HL-60/S4 (cell line): Measurements from ENCODE around the gene PTPN14.

ENCODE experiments used
- in situ Hi-C: fragments of 300-500 bp; cut with MboI; formaldehyde crosslinking; loops from 2 replicates; pipeline ENCODE4 v1.14.3; 2022; ENCODE audit warnings: low sequenced_read_pairs

The PTPN14 gene

DNA sequence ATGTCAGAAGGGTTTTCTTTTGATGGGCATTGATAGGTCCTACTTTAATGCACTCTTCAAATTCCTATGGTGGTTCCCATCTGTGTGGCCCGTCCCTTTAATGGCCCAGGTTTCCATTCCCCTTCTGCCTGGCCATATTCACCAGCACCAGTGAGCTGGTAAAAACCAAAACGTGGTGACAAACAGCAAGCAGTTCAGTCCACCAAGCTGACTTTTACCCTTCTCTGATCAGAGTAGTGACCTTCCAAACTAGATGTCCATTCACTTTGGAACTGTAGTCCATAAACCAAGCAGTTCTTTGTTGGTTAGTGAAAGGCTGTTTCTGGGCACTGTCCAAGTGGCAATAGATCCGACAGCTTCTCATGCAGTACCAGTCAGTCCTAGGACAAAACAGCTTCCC, 209.9 kb downstream of the PTPN14 start:
- in situ Hi-C loops, result no loop called here

DNA sequence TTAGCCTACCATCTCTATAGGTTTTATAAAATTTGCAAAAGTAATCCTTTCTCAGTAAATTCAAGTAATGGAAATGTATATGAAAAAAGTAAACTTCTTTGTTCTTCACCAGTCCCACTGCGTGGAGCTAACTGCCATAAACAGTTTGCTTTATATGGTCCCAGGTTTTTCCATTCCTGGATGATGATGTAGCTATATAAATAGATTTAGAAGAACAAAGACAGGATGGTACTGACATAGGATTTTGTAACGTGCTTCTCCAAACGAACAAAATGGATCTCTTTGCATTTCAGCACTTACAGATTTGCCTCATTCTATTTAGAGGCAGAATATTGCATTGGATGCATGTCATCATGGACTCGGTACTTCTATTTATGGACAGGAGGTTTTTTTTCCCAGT, 213.2 kb downstream of the PTPN14 start:
- in situ Hi-C loops, result loop anchor here (10.0 kb wide), 1 partner anchor 247 kb away; no protein-coding TSS in a partner anchor

DNA sequence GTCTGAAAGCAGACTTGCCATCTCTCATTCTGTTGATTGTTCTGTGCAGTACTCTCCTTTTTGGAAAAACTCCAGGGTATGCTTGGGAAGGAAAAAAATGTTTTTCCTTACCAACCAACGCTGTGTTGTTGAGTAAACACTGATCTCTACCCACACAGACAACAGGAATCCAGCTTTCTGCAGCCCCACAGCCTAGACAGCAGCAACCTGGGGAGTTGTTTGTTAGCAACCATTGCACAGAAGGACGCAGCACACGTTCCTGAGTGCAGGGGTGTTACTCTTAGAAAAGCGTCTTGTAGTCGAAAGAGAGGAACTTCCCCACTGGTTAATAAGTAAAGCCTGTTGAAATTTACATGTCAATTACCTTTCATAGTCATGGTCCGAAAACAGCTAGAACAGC, 213.9 kb downstream of the PTPN14 start:
- in situ Hi-C loops, result loop anchor here (10.0 kb wide), 1 partner anchor 247 kb away; no protein-coding TSS in a partner anchor

DNA sequence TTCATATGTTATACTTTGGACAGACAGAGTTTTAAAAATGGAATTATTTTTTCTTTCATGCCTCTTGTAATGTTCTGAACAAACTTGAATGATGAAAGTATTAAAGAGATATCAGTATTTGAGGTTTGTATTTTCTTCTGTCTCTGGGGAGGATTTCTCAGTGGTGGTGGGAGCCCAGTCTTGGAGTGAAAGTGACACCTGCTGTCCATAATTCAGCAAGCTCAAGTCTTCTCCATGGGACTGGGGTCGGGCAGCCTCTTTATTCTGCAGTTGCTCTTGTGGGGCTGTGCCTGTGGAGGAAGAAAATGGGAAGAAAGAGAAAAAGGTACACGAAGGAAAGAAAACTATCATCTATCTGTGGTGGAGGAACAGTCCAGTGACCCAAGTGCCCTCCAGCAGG, 214.4 kb downstream of the PTPN14 start:
- in situ Hi-C loops, result loop anchor here (10.0 kb wide), 1 partner anchor 248 kb away; no protein-coding TSS in a partner anchor

GRCh38 chr1:214335567-214335966, 215.8 kb downstream of the PTPN14 start:
- in situ Hi-C loops, result loop anchor here (10.0 kb wide), 1 partner anchor 249 kb away; no protein-coding TSS in a partner anchor

GRCh38 chr1:214332946-214333798, 218.2 kb downstream of the PTPN14 start:
- in situ Hi-C loops, result loop anchor here (10.0 kb wide), 1 partner anchor 252 kb away; no protein-coding TSS in a partner anchor

- in situ Hi-C loops, result loop anchor here (10.0 kb wide), 1 partner anchor 253 kb away; no protein-coding TSS in a partner anchor
These were observed 219.5 kb downstream of the PTPN14 start for GRCh38 chr1:214331827-214332423.

DNA sequence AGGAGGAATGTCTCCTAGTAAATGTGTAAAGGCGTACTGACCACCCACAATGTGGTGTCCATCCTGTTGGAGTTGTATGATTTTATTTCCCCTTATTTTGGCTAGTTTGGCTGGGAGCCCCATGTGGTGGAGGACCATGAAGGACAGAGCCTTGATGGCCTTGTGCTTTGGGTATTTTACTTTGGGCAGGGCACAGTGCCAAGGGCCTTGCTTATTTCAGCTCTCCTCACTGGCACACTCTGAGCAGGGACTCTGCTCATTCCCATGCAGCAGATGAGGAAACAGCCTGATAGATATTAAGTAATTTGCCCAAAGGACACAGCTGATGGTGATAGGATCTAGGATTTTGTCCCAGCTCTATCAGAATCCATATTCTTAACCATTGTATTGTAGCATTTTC, 220.2 kb downstream of the PTPN14 start:
- in situ Hi-C loops, result loop anchor here (10.0 kb wide), 1 partner anchor 254 kb away; no protein-coding TSS in a partner anchor

DNA sequence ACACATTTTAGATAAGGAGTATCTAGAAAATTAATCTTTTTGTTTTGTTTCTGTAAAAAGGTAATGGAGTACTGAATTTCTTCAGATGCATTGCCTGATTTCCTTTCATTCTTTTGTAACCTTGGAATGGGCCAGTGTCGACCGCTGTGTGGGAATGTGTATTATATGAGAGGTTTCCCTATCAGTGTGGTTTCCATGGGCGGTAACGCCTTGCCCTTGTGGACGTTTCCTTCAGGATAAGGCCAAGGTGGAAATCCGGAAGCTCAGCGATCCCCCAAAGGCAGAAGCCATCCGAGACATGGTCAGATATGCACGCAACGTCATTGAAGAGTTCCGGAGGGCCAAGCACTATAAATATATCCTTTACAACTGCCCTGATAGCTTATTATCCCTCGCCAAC, 220.7 kb downstream of the PTPN14 start:
- in situ Hi-C loops, result loop anchor here (10.0 kb wide), 1 partner anchor 254 kb away; no protein-coding TSS in a partner anchor

DNA sequence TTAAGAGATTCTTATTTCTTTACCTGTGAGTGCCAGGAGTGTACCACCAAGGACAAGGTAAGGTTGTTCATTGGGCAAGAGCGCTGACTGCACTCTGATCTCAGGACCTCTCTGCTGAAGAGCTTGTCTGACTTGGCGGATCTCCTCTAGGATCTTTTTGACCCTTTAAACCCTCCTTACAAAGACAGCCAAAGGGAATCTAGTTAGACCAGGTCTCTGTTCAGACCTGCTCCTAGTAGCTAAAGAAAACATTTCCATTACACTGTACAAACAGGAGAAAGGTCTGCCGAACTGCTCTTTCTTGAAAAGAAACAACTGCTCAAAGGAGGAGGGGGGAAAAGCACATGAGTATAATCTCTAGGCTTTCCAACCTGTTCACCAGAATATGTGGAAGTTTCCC, 221.2 kb downstream of the PTPN14 start:
- in situ Hi-C loops, result loop anchor here (10.0 kb wide), 1 partner anchor 255 kb away; no protein-coding TSS in a partner anchor

DNA sequence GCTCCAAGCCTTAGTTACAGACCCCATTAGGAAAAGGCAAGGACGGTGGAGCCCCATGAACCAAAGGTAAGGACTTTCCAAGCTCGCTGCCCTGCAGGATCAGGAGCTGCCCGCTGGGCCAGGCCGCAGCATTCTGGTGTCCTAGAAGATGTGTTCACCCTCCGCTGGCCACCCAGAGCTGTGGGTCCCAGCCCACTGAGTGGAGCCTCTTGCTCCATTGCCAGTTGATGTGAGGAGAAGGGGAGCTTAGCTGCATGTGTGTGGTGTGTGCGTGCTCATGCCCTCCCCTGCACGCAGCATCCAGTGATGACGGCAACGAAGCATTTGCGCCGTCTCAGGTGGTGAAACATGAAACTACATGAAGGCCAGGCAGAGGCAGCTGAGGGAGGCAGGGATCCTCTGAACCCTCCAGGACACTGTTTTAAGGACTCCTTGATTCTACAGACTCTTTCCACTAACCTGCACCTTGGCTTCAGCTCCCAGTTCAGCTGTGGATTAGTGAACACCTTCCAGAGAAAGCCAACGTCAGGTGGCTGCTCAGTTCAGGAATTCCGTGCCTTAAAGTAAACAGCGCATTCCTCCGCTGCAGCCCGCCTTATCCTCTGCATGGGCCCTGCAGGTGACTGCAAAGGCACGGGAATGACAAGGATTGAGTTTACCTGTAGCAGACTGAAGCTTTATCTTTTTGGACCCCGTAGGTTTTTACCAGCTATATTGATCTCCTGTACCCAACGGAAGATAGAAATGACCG, 221.8 kb downstream of the PTPN14 start:
- in situ Hi-C loops, result loop anchor here (10.0 kb wide), 2 partner anchors 65 to 255 kb away; no protein-coding TSS in a partner anchor

- in situ Hi-C loops, result loop anchor here (10.0 kb wide), 1 partner anchor 64 kb away; no protein-coding TSS in a partner anchor
These were observed 222.5 kb downstream of the PTPN14 start for GRCh38 chr1:214328770-214329469.

GRCh38 chr1:214327514-214327913, 223.9 kb downstream of the PTPN14 start:
- in situ Hi-C loops, result loop anchor here (10.0 kb wide), 1 partner anchor 63 kb away; no protein-coding TSS in a partner anchor

DNA sequence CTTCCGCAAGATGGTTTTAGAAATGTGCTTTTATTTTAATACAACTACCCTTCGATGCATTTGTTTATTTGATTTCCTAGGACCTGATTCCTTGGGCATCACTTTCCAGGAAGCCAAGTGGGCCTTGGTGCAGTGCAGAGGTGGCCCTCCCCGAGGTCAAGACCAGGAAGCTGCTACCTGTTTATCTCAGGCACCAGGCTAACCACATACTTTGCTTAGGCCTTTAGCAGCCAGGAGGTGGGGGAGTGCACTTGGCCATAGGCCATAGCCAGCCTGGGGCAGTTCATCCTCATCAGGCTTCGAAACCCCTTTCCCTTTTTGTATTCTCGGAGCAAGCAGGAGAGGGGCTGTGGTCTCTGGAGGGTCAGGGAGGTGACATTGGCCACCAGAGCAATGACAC, 225.0 kb downstream of the PTPN14 start:
- in situ Hi-C loops, result loop anchor here (10.0 kb wide), 1 partner anchor 62 kb away; no protein-coding TSS in a partner anchor

DNA sequence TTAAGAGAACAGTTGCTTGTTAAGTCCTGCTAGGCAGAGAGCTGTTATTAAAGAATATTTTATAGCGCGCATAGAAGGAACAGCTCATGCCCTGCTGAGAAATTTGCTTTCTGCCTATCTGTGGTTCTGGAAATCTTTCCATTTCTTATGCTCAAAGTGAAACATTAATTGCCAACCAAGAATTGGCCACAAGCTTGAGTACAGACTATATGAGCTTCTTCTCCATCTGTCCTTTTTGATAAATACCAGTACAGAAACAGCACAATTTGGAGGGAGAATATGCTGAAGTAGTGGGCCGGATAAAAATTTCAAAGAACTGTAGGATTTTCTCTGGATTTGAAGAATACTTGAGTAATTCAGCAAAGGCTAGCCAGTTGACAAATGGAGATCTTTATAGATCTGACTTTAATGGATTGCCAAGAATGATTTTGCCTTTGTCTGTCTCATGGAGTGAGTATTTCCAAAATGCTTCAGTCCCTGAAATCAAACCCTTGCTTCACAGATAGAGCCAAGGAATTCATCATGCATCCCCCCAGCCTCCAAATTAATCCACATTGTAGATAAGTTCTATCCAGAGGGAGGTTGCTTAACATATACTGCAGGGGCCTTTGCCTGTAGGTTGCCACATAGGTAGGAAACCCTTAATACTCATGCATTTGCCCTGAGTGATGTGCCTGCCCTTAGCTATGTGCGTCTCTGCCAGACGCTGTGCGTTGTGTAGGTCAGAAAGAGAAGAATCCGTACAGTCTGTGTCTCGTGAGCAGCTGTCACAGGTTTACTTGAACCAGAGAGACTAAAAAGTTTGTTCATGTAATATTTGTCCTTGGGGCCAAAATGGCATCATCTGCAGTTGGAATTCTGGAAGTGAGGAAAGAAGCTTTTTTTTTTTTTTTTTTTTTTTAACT, 226.3 kb downstream of the PTPN14 start:
- in situ Hi-C loops, result loop anchor here (10.0 kb wide), 1 partner anchor 60 kb away; no protein-coding TSS in a partner anchor

GRCh38 chr1:214321705-214322453, 229.5 kb downstream of the PTPN14 start:
- in situ Hi-C loops, result loop anchor here (10.0 kb wide), 1 partner anchor 57 kb away; no protein-coding TSS in a partner anchor

GRCh38 chr1:214319938-214320337, 231.5 kb downstream of the PTPN14 start:
- in situ Hi-C loops, result loop anchor here (10.0 kb wide), 1 partner anchor 55 kb away; no protein-coding TSS in a partner anchor
